ENCODE results near the gene PLEKHJ1. TPM values are rescaled to one million over a fixed set of nuclear protein-coding genes. Genes with fewer than 3 reads are reported as not detected.

Gene PLEKHJ1
- polyA plus RNA-seq, 1 of the 3 experiments (the other 2 are of a cell fraction): 151 TPM

DNA sequence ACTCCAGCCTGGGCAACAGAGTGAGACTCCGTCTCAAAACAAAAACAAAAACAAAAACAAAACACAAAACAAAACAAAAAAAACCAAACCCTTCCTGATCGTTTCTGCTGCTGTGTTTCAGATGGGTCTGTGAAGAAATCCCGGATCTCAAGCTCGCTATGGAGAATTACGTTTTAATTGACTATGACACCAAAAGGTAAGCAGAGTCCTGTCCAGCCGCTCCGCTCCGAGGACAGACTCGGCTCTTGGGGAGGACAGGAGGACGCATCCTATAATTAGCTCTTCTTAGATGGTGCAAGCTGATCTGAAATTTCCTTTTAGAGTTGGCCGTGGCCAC, 50.4 kb downstream of the PLEKHJ1 start:
- Histone ChIP-seq H3K27me3 (ENCODE audit: insufficient read depth) (no peaks in the 10 kb centered on the region), H3K9ac (no peak overlapping the region), H3K36me3 (replicated peaks in 1 of 2; ENCODE audit: control insufficient read depth in 1 of 2, insufficient read depth in 2 of 2, low read length in 1 of 2) (peaks cover 4 to 15% of the 10 kb centered on the region in 2 experiments), H3K9me2 (no peaks in the 10 kb centered on the region), H3K9me3 (no peaks in the 10 kb centered on the region), H3K79me2 (ENCODE audit: insufficient read depth) (peaks cover 92% of the 10 kb centered on the region), H3K4me3 (ENCODE audit: low read depth in 2 of 2, low read length in 1 of 2) (no peak overlapping the region), H4K20me1 (ENCODE audit: insufficient read depth) (peaks cover 74% of the 10 kb centered on the region), H3F3A (replicated peaks; ENCODE audit: insufficient read depth) (peaks cover 3% of the 10 kb centered on the region), H3K27ac (ENCODE audit: low read depth in 2 of 2, low read length in 1 of 2) (peak overlapping the region in 1 of 2 experiments; percentile 38; a peak in 1 of 4 replicates), H3K4me1 (ENCODE audit: control insufficient read depth in 1 of 2, insufficient read depth in 2 of 2, low read depth in 1 of 2, low read length in 1 of 2) (peaks cover 0 to 6% of the 10 kb centered on the region in 2 experiments; a peak in 1 of 4 replicates), H2AFZ (ENCODE audit: low read depth) (no peak overlapping the region), H3K4me2 (no peak overlapping the region)
- ChIA-PET CTCF (interaction anchor here (0.7 to 1.9 kb wide), 3 partner anchors 16 to 50 kb away, joined by 3 to 4 read pairs (median 3); no protein-coding TSS in a partner anchor), POLR2A (no interaction called here)
- TF ChIP-seq, protein P1, sequence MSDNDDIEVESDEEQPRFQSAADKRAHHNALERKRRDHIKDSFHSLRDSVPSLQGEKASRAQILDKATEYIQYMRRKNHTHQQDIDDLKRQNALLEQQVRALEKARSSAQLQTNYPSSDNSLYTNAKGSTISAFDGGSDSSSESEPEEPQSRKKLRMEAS (IDR thresholded peaks at IDR 0.05; ENCODE audit: low read depth): no peak
- no peak for TF ChIP-seq RXRA (IDR thresholded peaks at IDR 0.05; ENCODE audit: borderline replicate concordance, low read depth)
- no peak for TF ChIP-seq NFIC (IDR thresholded peaks at IDR 0.05; ENCODE audit: borderline replicate concordance)
- TF ChIP-seq, protein P2, sequence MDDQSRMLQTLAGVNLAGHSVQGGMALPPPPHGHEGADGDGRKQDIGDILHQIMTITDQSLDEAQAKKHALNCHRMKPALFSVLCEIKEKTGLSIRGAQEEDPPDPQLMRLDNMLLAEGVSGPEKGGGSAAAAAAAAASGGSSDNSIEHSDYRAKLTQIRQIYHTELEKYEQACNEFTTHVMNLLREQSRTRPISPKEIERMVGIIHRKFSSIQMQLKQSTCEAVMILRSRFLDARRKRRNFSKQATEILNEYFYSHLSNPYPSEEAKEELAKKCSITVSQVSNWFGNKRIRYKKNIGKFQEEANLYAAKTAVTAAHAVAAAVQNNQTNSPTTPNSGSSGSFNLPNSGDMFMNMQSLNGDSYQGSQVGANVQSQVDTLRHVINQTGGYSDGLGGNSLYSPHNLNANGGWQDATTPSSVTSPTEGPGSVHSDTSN (IDR thresholded peaks at IDR 0.05): no peak
- no peak for DNase-seq
- 93% methylated on average over 11 of the region's 11 CpGs for WGBS (ENCODE audit: low lambda C conversion rate)

DNA sequence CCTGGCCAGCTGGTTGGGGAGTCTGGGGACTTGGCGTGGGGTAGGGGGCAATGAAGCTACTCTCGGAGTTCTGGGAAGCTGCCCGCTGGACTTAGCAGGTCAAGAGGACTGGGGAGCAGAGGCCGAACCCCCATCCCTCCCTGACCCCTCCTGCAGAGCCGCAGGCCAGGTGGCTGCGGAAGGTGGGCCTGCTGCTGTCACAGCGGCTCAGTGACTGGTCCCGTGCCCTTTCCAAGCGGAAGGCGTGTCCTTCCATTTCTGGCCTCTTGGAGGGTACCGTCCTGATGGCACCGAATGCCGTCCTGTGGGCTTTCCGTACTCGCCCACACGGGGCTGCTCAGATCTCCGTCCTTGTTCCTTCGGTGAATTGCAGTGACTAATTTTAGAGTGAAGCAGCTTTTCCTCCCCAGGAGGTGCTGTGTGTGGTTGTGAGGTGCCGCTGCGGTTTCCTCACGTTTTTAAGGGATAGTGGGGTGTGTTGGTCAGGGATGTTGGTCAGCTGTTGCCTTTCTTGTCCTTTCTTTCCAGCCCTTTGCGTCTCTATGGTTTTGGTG, 51.6 kb downstream of the PLEKHJ1 start:
- no peak for DNase-seq
- no peak overlapping the region for H3K27ac ChIP-seq (ENCODE audit: low read depth in 2 of 2, low read length in 1 of 2)
- ChIA-PET CTCF (interaction anchor here (1.3 to 1.9 kb wide), 3 partner anchors 10 to 18 kb away, joined by 3 to 4 read pairs (median 3); no protein-coding TSS in a partner anchor), POLR2A (no interaction called here)
- peaks cover 0 to 6% of the 10 kb centered on the region in 2 experiments; a peak in 1 of 4 replicates for H3K4me1 ChIP-seq (ENCODE audit: control insufficient read depth in 1 of 2, insufficient read depth in 2 of 2, low read depth in 1 of 2, low read length in 1 of 2)
- no peaks in the 10 kb centered on the region for H3K27me3 ChIP-seq (ENCODE audit: insufficient read depth)
- H3K9me3 ChIP-seq: no peaks in the 10 kb centered on the region
- no peak overlapping the region for H2AFZ ChIP-seq (ENCODE audit: low read depth)
- peaks cover 95% of the 10 kb centered on the region for H3K79me2 ChIP-seq (ENCODE audit: insufficient read depth)
- no peak overlapping the region for H3K9ac ChIP-seq
- WGBS (ENCODE audit: low lambda C conversion rate): 99% methylated on average over 14 of the region's 22 CpGs
- peaks cover 86% of the 10 kb centered on the region for H4K20me1 ChIP-seq (ENCODE audit: insufficient read depth)
- TF ChIP-seq GABPA (IDR thresholded peaks at IDR 0.05; ENCODE audit: low read depth): no peak
- TF ChIP-seq TCF12 (IDR thresholded peaks at IDR 0.05): no peak
- no peak for TF ChIP-seq NRF1 (IDR thresholded peaks at IDR 0.05; ENCODE audit: low read depth, low read length)
- TF ChIP-seq SMC3 (IDR thresholded peaks at IDR 0.05; ENCODE audit: low read depth, low read length): no peak
- TF ChIP-seq, protein P3, sequence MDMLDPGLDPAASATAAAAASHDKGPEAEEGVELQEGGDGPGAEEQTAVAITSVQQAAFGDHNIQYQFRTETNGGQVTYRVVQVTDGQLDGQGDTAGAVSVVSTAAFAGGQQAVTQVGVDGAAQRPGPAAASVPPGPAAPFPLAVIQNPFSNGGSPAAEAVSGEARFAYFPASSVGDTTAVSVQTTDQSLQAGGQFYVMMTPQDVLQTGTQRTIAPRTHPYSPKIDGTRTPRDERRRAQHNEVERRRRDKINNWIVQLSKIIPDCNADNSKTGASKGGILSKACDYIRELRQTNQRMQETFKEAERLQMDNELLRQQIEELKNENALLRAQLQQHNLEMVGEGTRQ (IDR thresholded peaks at IDR 0.05; ENCODE audit: borderline replicate concordance, low read depth, low read length): no peak
- H3K4me2 ChIP-seq: no peak overlapping the region
- H3F3A ChIP-seq (replicated peaks; ENCODE audit: insufficient read depth): peaks cover 3% of the 10 kb centered on the region
- H3K4me3 ChIP-seq (ENCODE audit: low read depth in 2 of 2, low read length in 1 of 2): no peak overlapping the region
- H3K9me2 ChIP-seq: no peaks in the 10 kb centered on the region
- H3K36me3 ChIP-seq (replicated peaks in 1 of 2; ENCODE audit: control insufficient read depth in 1 of 2, insufficient read depth in 2 of 2, low read length in 1 of 2): peaks cover 4 to 13% of the 10 kb centered on the region in 2 experiments

Small RNA genes within 50 kb of the gene (small RNA-seq; reads per million reads assigned to genes)
- 0 reads per million in 7 experiments for gene MIR1227

Other genes starting within 250 kb of the PLEKHJ1 start
- 54.4 and 66.8 TPM in 2 replicates for gene BTBD2, start 220.6 kb downstream of the PLEKHJ1 start, polyA plus RNA-seq (2012; rRNA removed)
- gene MKNK2, start 185.1 kb downstream of the PLEKHJ1 start, polyA plus RNA-seq (2012; rRNA removed): 58.9 and 65.4 TPM in 2 replicates
- 21.4 and 24.1 TPM in 2 replicates for gene MOB3A, start 140.0 kb downstream of the PLEKHJ1 start, polyA plus RNA-seq (2012; rRNA removed)
- gene IZUMO4, start 139.4 kb downstream of the PLEKHJ1 start, polyA plus RNA-seq (2012; rRNA removed): 4.6 and 10.3 TPM in 2 replicates
- gene AP3D1, start 84.8 kb downstream of the PLEKHJ1 start, polyA plus RNA-seq (2012; rRNA removed): 79.7 and 127 TPM in 2 replicates
- 3.6 and 5.0 TPM in 2 replicates for gene DOT1L, start 72.4 kb downstream of the PLEKHJ1 start, polyA plus RNA-seq (2012; rRNA removed)
- 35.0 and 55.8 TPM in 2 replicates for gene SF3A2, start 495 bp upstream of the PLEKHJ1 start, polyA plus RNA-seq (2012; rRNA removed)
- gene AMH, start 13.0 kb upstream of the PLEKHJ1 start, polyA plus RNA-seq (2012; rRNA removed): 16.0 and 18.1 TPM in 2 replicates
- gene JSRP1, start 20.1 kb upstream of the PLEKHJ1 start, polyA plus RNA-seq (2012; rRNA removed): 0.76 and 0.88 TPM in 2 replicates
- not detected in 2 replicates for gene PEAK3, start 45.8 kb upstream of the PLEKHJ1 start, polyA plus RNA-seq (2012; rRNA removed)
- not detected in 2 replicates for gene LINGO3, start 71.8 kb upstream of the PLEKHJ1 start, polyA plus RNA-seq (2012; rRNA removed)
- gene LSM7, start 92.3 kb upstream of the PLEKHJ1 start, polyA plus RNA-seq (2012; rRNA removed): 1,077 and 1,193 TPM in 2 replicates
- 48.5 and 58.1 TPM in 2 replicates for gene SPPL2B, start 92.4 kb upstream of the PLEKHJ1 start, polyA plus RNA-seq (2012; rRNA removed)
- not detected in 2 replicates for gene TMPRSS9, start 123.9 kb upstream of the PLEKHJ1 start, polyA plus RNA-seq (2012; rRNA removed)
- gene TIMM13, start 191.3 kb upstream of the PLEKHJ1 start, polyA plus RNA-seq (2012; rRNA removed): 76.0 and 76.9 TPM in 2 replicates
- gene LMNB2, start 220.6 kb upstream of the PLEKHJ1 start, polyA plus RNA-seq (2012; rRNA removed): 106 and 116 TPM in 2 replicates
- gene GADD45B, start 239.8 kb upstream of the PLEKHJ1 start, polyA plus RNA-seq (2012; rRNA removed): 54.0 and 67.6 TPM in 2 replicates